ENCODE measurements around the gene KRTAP12-2. TPM values are rescaled to one million over a fixed set of nuclear protein-coding genes. Genes with fewer than 3 reads are reported as not detected.
"Not testable (repeated sequence)": the region's sequence is repeated elsewhere in the genome, so short reads cannot be mapped to it uniquely, and the experiment has no call there.

Gene KRTAP12-2
- polyA plus RNA-seq, 1 donor = not detected

- DNase-seq = no peak
These were observed 35.6 kb upstream of the KRTAP12-2 start for GRCh38 chr21:44702111-44702972.

DNA sequence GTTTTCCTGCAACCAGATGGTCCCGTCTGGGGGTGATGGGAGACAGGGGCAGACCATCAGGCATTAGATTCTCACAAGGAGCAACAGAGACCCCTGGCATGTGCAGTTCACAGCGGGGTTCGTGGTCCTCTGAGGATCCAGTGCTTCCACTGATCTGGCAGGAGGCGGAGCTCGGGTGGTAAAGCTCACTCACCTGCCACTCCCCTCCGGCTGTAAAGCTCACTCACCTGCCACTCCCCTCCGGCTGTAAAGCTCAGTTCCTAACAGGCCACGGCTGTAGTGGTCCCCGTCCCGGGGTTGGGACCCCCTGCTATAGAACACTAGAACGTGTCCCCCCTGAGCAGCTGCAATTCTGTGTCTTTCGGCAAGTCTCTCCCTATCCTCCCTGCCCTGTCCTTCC lies 34.8 kb upstream of the KRTAP12-2 start:
- DNase-seq = no peak

DNA sequence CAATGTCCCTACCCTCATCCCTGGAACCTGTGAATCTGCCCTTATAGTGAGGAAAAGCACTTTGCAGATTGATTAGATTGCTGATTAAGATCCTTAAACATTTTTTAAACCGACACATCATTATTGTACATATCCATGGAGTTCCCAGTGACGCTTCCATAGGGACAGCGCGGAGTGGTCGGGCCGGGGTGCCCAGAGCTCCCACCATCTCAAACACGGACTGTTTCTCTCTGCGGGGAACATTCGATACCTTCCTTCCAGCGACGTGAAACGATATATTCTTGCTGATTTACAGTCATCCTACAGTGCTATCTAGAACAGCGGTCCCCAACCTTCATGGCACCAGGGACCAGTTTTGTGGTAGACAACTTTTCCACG lies 34.3 kb upstream of the KRTAP12-2 start:
- no peak for DNase-seq

DNA sequence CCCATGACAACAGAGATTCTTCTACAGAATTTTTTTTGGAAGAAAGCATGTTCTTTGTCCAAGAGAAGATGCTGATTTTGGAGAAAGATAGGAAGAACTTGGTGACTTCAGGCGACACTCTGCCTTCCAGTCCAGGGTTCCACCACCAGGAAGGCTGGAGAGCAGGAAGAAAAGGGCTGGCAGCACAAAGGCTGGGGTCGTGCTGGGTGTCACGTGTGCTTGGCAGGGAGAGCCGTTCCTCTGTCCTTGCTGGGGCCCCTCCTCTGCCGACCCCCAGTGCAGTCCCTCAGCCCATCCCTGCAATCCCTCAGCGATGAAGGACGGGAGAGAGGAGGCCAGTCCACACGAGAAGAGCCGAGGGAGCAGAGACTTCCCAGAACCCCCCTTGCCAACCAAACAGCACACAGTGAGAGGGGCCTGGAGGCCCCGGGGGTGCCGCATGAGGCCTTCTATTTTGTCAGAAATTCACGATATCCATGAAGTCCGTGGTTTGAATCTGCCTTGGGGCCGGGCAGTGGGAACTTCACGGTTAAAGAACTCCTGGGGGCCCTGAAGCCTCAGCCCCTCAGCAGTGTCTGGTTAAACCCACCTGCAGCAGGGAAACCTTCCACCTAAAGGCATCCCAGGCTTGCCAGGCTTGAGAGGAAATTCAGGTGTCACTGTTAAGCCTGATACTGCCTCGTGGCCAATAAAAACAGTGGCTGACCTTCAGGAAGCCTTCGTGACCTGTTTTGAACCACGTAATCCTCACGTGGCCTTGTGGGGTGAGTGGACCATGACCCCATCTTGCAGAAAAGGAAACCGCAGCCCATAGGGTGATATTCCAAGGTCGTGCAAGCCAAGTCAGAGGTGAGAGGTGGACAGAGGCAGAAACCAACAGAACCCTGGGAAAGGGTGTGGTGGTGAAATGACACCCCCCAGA lies 33.6 kb upstream of the KRTAP12-2 start:
- DNase-seq = no peak

DNA sequence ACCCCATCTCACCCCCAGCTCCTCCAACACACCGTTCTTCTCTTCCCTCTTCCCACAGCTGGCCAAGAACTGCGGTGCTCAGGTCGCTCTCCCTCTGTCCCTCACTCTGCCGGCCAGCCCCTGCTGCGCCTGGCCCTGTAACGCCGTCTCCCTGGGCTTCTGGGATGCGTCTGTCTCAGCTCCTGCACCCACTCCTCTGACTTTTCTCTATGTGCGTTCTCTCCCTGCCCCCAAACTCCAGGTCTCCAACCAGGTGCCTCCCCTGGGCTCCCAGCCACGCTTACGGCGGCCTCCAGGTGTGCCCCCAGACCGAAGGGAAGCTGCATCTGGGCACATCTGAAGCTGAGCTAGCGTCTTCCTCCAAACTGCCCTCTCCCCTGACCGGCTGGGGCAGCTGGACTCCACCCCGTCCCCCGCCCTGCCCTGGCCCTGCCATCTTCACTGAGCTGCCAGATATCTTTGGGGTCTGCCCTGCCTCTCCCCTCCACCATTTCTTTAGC lies 32.8 kb upstream of the KRTAP12-2 start:
- no peak for DNase-seq

GRCh38 chr21:44697811-44698734 lies 31.3 kb upstream of the KRTAP12-2 start:
- DNase-seq = no peak

GRCh38 chr21:44697172-44697810 lies 30.6 kb upstream of the KRTAP12-2 start, which contains the start of gene KRTAP10-12:
TSS of gene KRTAP10-12 (plus strand) at chr21:44697172. CDS start at chr21:44697202, 30 bp downstream.
- not testable (repeated sequence) for DNase-seq

DNA sequence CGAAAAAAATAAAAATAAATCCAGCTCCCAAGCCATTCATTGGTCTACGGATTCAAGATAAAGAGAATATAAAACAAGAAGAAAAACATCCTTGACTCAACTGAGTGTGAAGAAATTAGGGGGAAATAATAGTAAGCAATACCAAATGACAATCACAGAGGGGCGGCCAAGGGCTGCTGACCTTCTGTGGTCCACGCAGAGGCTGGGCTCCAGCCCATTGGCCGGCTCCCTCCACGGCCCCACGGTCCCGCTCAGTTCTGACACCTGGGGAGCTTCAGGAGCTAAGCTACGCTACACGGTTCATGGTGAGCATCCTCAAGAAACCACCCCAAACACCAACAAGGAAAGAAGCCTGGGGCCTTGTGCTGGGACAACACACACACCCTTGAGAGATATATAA lies 29.8 kb upstream of the KRTAP12-2 start:
- no peak for DNase-seq

DNA sequence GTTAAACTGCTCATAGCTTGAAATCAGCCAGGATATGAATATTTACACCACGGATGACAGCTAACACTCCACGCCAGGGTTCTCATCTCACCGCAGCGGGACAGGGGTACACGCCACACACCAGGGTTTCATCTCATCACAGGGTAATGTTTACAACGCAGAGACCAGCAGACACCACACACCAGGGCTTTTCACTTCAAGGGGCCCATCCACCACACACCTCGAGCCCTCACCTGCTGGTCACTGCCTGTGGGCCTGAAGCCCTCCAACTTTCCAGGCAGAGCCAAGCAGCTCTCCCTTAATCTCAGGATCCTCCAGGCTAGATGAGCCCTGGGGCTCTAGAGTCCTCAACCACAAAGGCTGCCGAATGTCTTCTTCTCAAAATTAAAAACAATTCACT lies 28.9 kb upstream of the KRTAP12-2 start:
- no peak for DNase-seq

- DNase-seq = no peak
These were observed 28.5 kb upstream of the KRTAP12-2 start for GRCh38 chr21:44695184-44695583.

DNA sequence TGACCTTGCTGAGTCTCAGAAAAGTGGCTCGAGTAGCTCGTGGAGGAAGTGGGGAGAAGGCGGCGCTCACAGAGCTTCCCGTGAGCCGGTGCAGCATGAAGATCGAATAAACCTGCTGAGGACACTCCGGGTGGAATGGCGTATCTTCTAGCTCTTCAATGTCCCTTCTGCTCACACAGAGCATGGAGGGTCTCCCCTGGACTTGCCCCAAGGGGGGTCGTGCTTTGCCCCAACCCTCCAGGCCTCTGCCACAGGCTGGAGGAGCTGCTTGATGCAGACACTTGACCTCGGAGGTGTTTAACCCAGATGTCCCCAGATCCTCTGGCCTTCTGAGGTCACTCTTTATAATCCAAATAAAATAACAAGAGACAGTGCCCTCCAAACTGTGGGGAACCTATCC lies 28.0 kb upstream of the KRTAP12-2 start:
- no peak for DNase-seq

GRCh38 chr21:44692798-44693512 lies 26.2 kb upstream of the KRTAP12-2 start:
- DNase-seq = no peak

DNA sequence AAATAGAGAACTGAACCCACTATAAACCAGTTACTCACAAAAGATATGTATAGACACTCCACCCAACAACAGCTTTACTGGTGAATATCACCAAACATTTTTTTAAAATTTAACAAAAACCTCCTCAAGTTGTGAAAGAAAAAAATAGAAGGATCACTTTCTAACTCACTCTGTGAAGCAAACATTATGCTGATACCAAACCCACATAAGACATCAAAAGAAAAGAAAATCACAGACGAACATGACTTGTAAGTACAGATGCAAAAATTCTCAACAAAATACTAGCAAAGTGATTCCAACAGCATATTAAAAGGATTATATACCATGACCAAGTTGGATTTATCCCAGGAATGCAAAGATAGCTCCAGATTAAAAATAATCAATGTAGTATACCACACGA lies 25.0 kb upstream of the KRTAP12-2 start:
- DNase-seq = no peak

DNA sequence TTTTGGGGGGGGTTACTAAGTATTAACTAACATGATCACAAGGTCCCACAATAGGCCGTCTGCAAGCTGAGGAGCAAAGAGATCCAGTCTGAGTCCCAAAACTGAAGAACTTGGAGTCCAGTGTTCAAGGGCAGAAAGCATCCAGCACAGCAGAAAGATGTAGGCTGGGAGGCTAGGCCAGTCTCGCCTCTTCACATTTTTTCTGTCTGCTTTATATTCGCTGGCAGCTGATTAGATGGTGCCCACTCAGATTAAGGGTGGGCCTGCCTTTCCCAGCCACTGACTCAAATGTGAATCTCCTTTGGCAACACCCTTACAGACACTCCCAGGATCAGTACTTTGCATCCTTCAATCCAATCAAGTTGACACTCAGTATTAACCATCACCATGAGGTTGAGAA lies 23.0 kb upstream of the KRTAP12-2 start:
- not testable (repeated sequence) for DNase-seq

DNA sequence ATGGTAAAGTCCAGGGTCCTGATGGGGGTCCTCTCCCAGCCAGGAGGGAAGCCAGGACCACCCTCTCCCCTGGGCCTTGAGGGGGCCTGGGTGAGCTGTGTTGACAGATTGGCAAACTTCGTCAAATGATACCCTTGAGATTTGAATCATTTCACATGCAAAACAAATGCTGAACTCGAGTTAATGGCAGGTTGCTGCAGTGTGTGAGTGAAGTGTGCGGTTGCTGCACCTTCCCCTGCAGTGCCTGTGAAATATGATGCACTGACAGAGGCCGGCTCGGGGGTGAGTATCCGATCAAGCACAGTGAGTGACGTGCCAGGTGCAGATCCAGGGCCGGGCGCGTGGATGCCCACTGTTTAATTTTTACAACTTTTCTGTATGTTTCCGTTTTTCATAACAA lies 20.9 kb upstream of the KRTAP12-2 start:
- DNase-seq = no peak

- DNase-seq = no peak
These were observed 20.3 kb upstream of the KRTAP12-2 start for GRCh38 chr21:44686843-44687561.

DNA sequence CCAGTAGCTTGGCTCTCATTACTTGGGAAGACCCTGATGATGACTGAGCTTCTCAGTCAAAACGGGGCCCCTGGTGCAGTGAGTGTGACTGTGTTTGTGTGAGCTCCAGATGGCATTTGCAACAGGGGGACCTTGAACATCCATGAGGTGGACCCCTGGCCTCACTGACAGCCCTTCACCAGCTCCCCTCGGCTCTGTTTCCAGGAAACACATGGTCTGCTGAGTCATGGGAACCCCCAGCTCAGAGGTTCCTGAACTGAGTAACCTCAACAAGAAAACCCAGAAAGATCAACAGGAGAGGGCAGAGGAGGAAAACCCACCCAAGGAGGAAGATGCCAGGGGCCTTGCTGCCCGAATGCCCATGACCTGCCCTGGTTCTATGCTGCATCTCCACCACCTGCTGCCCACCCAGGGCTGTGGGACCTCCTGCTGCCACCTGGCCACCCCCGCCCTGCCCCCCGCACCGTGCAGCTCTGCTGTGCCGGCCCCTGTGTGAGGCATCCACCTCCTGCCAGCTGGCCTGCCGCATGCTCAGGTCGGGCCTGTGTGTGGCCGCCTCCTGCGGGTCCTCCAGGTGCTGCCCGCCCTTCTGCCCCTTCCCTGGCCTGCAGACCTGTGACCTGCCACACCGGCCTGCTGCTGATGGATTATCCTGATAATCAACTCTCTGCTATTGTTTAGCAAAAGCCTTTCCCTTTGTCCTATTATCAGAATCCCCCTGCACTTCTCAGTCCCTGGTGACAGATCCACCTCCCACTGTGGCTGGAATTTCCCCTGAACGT lies 19.5 kb upstream of the KRTAP12-2 start:
- no peak for DNase-seq

GRCh38 chr21:44685050-44685449 lies 18.3 kb upstream of the KRTAP12-2 start:
- not testable (repeated sequence) for DNase-seq

DNA sequence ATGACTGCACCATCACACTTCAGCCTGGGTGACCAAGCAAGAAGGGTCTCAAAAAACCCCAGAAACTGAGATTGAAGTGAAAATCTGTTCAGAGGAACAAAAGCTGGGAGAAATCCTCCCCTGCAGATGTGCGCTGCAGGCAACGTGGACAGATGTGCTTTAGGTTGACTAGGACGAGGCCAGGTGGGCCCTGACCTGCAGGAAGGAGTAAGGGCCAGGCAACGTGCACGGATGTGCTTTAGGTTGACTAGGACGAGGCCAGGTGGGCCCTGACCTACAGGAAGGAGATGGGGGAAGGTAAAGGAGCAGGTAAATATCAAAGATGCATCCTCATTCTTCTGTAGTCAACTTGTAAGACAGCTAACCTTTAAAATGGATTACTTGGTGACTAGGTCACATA lies 17.8 kb upstream of the KRTAP12-2 start:
- no peak for DNase-seq

All from left kidney (tissue), 2 donors.